Central memory CD8-positive, alpha-beta T cell (primary cell): Measurements from ENCODE around the gene CFAP73.
"Not testable (repeated sequence)": the region's sequence is repeated elsewhere in the genome, so short reads cannot be mapped to it uniquely, and the experiment has no call there.

Experiments
- ATAC-seq: fragments of 150-1000 bp; cut with Tn5 transposase; replicated peaks from 2 replicates; pipeline ENCODE4 v1.10.0; 2022; ENCODE audit warnings: mild to moderate bottlenecking, moderate FRiP score, moderate number of reproducible peaks; ENCODE audit not compliant: poor library complexity, severe bottlenecking; ENCODE audit errors: extremely low read depth
- DNase-seq, 2 donors: peaks; one replicate each; pipeline ENCODE4 v3.0.0; 2021; ENCODE audit warnings: low spot score in 2 of 2
- H3K27ac Mint-ChIP-seq: one replicate; pipeline ENCODE4 v1.8.0; 2022; ENCODE audit warnings: low read depth, mild to moderate bottlenecking, moderate library complexity, mixed read lengths
- H3K27me3 Mint-ChIP-seq: one replicate; pipeline ENCODE4 v1.8.0; 2022; ENCODE audit warnings: mixed read lengths
- H3K36me3 Mint-ChIP-seq: one replicate; pipeline ENCODE4 v1.8.0; 2022; ENCODE audit warnings: mild to moderate bottlenecking, moderate library complexity, mixed read lengths; ENCODE audit not compliant: insufficient read depth
- H3K4me1 Mint-ChIP-seq: one replicate; pipeline ENCODE4 v1.8.0; 2022; ENCODE audit warnings: mixed read lengths
- H3K4me3 Mint-ChIP-seq: one replicate; pipeline ENCODE4 v1.8.0; 2022; ENCODE audit warnings: mild to moderate bottlenecking, moderate library complexity, mixed read lengths
- H3K9me3 Mint-ChIP-seq: one replicate; pipeline ENCODE4 v1.8.0; 2022; ENCODE audit warnings: mixed read lengths

The CFAP73 gene

DNA sequence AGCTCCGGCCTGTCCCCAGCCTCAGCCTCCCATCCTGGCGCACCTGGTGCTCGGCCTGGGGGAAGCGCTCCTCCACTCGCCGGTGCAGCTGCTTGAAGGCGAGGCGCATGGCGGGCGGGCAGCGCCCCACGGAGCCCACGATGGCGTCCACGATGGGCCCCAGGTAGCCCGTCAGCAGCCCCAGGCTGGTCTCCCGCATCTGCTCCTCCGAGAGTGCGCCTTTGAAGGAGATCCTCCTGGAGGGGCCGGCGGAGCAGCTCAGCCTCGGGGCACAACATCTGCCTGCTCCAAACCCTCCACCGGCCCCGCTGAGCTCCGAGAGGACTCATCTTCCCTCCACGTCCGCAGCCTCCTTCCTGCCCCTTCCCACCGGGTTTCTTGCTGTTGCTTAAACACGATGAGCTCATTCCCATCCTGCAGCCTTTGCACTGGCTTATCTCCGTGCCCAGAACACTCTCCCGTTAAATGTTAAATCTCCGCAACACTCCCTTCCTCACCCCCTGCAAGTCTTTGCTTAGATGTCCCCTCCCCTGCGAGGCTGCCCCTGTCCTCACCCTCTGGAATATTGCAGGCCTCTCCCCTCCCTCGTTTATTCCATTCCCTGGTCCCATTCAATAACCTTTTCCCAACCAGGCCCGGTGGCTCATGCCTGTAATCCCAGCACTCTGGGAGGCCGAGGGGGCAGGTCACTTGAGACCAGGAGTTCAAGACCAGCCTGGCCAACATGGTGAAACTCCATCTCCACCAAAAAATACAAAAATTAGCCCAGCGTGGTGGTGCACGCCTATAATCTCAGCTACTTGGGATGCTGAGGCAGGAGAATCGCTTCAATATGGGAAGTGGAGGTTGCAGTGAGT, 37.3 kb upstream of the CFAP73 start:
- H3K4me1 Mint-ChIP-seq, result peaks cover 21% of the 10 kb centered on the region

GRCh38 chr12:113113397-113113796, 36.1 kb upstream of the CFAP73 start:
- no peak for DNase-seq
- peaks cover 21% of the 10 kb centered on the region for H3K4me1 Mint-ChIP-seq
- no peak overlapping the region for H3K27ac Mint-ChIP-seq
- no peaks in the 10 kb centered on the region for H3K9me3 Mint-ChIP-seq
- no peaks in the 10 kb centered on the region for H3K27me3 Mint-ChIP-seq
- no peak for ATAC-seq
- peaks cover 2% of the 10 kb centered on the region for H3K36me3 Mint-ChIP-seq
- no peak overlapping the region for H3K4me3 Mint-ChIP-seq

More for the DNA sequence above, 37.3 kb upstream of the CFAP73 start:
- ATAC-seq (no peak), DNase-seq (no peak)
- Mint-ChIP-seq H3K27me3 (no peaks in the 10 kb centered on the region), H3K27ac (no peak overlapping the region), H3K36me3 (peaks cover 2% of the 10 kb centered on the region), H3K4me3 (no peak overlapping the region), H3K9me3 (no peaks in the 10 kb centered on the region)

DNA sequence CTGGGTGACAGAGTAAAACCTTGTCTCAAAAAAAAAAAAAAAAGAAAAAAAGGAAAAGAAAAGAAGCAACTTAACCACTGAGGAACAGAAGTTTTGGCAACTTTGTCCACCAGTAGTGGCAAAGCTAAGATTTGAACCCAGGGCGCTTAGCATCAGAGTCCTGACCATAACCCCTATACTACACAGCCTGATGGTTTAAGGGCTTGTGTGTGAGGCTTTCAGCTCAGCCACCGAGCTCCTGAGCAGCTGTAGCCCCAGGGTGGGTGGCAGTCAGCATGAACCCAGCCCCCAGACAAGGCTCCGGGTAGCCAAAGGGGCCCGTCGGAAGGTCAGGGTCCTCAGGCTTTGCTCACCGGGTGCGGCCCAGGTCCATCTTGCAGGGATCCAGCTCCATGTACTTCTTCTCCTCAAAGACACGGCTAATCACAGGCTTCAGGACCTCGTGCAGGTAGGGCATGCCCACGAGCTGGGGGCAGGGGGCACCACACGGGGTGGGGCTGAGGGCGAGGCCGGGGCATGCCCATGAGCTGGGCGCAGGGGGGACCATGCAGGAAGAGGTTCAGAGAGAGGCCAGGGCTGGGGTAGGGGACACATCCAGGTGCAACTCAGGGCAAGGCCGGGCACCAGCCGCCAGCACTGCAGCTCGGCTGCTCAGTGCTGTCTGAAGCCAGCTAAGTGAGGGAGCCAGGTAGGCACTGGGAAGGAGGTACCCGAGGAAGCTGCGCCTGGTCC, 34.9 kb upstream of the CFAP73 start:
- Mint-ChIP-seq H3K4me3 (no peak overlapping the region), H3K27me3 (no peaks in the 10 kb centered on the region), H3K36me3 (no peaks in the 10 kb centered on the region), H3K27ac (no peak overlapping the region), H3K9me3 (no peaks in the 10 kb centered on the region), H3K4me1 (peaks cover 15% of the 10 kb centered on the region)
- DNase-seq (no peak), ATAC-seq (no peak)

- H3K27me3 Mint-ChIP-seq, result peaks cover 9% of the 10 kb centered on the region
- DNase-seq (no peak), ATAC-seq (no peak)
- no peaks in the 10 kb centered on the region for H3K36me3 Mint-ChIP-seq
- peaks cover 5% of the 10 kb centered on the region for H3K4me1 Mint-ChIP-seq
- H3K4me3 Mint-ChIP-seq, result no peak overlapping the region
- no peaks in the 10 kb centered on the region for H3K9me3 Mint-ChIP-seq
- no peak overlapping the region for H3K27ac Mint-ChIP-seq
Measured at GRCh38 chr12:113115455-113116126, 33.9 kb upstream of the CFAP73 start.

DNA sequence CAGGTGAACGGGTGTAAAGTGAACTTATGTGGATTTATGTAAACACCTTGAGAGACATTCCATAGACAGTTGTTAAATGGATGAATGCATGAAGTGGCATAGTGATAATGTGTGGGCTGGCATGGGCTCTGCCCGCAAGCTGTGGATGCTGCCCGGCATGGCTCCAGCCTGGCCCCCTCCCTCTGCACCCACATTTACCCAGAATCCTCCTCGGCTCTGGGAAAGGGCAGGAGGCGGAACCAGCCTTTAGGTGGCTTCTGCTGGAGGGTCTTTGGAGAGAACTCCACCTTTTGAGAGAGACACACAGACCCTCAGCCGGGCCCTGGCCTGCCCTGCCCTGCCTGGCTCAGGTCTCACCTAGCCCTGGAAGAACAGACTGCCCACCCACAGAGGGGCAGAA, 32.6 kb upstream of the CFAP73 start:
- Mint-ChIP-seq H3K27ac (no peak overlapping the region), H3K27me3 (peaks cover 12% of the 10 kb centered on the region), H3K9me3 (no peaks in the 10 kb centered on the region), H3K36me3 (no peaks in the 10 kb centered on the region), H3K4me1 (no peaks in the 10 kb centered on the region), H3K4me3 (no peak overlapping the region)
- DNase-seq (no peak), ATAC-seq (no peak)

DNA sequence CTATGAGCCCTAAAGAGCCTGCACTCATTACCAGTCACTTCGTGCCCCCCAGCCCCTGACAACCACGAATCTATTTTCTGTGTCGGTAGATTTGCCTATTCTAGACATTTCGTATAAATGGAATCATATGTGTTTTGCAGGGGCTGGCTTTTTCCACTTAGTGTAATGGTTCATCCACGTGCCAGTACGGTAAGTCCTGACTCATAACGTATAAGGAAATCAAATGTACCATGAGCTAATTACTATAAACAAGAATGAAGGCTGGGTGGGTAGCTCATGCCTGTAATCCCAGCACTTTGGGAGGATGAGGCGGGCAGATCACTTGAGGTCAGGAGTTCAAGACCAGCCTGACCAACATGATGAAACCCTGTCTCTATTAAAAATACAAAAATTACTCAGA, 31.8 kb upstream of the CFAP73 start:
- not testable (repeated sequence) for H3K9me3 Mint-ChIP-seq, H3K36me3 Mint-ChIP-seq, H3K4me3 Mint-ChIP-seq, H3K27ac Mint-ChIP-seq, ATAC-seq, H3K4me1 Mint-ChIP-seq, DNase-seq
- peaks cover 18% of the 10 kb centered on the region for H3K27me3 Mint-ChIP-seq

DNA sequence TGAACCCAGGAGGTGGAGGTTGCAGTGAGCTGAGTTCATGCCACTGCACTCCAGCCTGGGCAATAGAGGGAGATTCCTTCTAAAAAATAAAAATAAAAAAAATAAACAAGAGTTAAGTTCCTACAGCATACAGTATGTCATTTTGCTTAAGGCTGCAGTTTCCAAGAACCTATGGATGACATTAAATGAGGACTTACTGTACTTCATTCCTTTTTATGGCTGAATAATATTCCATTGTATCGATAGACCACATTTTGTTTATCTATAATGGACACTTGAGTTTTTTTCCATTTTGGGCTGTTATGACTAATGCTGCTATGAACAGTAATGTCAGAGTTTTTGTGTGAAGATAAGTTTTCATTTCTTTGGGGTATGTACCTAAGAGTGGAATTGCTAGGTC, 31.4 kb upstream of the CFAP73 start:
- Mint-ChIP-seq H3K4me1 (no peaks in the 10 kb centered on the region), H3K27me3 (peaks cover 23% of the 10 kb centered on the region), H3K27ac (no peak overlapping the region), H3K4me3 (no peak overlapping the region), H3K36me3 (no peaks in the 10 kb centered on the region), H3K9me3 (peaks cover 6% of the 10 kb centered on the region)
- DNase-seq (no peak), ATAC-seq (no peak)

DNA sequence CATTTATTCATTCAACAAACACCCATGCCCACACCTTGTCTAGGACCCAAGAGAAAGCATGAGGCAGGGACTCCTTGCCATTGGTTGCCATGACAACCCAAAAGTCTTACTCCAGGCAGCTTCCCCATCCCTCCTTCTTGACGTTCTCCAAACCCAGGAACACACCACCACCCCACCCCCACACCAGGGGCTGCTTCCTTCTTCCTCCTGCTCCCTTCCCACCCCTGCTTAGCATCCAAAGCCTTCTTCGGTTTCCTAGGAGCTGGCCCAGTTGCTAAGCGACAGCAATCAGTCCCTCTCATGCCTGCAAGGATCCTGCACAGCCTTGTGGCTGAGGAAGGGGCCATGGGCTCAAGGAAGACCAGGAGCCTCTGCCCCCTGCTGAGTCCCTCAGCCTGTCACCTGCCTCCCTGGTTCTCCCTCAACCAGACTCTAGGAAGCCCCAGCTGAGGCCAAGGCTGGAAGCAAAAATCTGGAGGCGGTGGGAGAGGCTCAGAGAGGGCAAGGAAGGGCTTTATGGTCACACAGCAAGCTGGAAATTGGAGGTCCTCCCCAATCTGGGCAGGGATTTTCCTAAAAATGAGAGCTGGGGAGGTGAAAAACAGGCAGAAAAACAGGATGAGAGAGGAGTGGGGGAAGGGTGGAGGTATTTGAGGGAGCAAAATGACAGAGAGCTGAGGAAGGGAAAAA, 29.4 kb upstream of the CFAP73 start:
- Mint-ChIP-seq H3K36me3 (no peaks in the 10 kb centered on the region), H3K27ac (no peak overlapping the region), H3K4me1 (no peaks in the 10 kb centered on the region), H3K27me3 (peaks cover 24% of the 10 kb centered on the region), H3K4me3 (no peak overlapping the region), H3K9me3 (peaks cover 9% of the 10 kb centered on the region)
- ATAC-seq (no peak), DNase-seq (no peak)

DNA sequence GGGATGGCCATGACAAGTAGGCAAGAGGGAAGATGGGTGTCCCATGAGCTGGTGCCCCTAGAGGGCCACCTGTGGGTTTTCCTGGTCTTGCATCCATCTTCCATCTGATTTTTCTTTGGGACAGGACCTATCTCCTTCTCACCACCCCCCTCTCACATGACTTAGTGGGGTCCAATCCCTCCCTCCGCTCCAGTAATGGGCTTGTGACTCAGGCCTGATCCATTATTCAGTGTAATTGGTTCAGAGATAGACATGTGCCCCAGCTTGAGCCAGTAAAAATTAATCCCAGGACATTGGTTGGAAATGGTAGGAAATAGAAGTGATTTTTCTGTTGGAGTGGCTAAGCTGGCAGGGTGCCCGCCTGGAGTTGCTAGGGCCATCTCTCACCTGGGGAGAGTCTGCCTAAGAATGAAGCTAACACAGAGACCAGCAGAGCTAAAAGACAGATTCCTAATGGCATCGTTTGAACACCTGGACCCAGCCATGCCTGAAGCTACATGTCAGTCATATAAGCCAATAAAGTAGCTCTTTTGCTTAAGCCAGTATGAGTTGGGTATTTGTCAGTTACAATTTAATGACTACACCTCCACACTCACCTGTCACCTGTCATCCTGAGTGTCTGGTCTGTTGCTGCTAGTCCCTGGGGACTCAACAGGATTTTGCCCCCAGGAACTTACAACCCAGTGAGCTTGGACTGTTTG, 28.7 kb upstream of the CFAP73 start:
- H3K4me3 Mint-ChIP-seq, result no peak overlapping the region
- DNase-seq (no peak), ATAC-seq (no peak)
- no peaks in the 10 kb centered on the region for H3K4me1 Mint-ChIP-seq
- peaks cover 24% of the 10 kb centered on the region for H3K27me3 Mint-ChIP-seq
- no peaks in the 10 kb centered on the region for H3K36me3 Mint-ChIP-seq
- peaks cover 9% of the 10 kb centered on the region for H3K9me3 Mint-ChIP-seq
- no peak overlapping the region for H3K27ac Mint-ChIP-seq

- no peak overlapping the region for H3K4me3 Mint-ChIP-seq
- peaks cover 6% of the 10 kb centered on the region for H3K9me3 Mint-ChIP-seq
- no peaks in the 10 kb centered on the region for H3K36me3 Mint-ChIP-seq
- no peak for ATAC-seq
- H3K4me1 Mint-ChIP-seq, result no peaks in the 10 kb centered on the region
- peaks cover 5% of the 10 kb centered on the region for H3K27me3 Mint-ChIP-seq
- DNase-seq, result no peak
- no peak overlapping the region for H3K27ac Mint-ChIP-seq
Measured at GRCh38 chr12:113127791-113128199, 21.7 kb upstream of the CFAP73 start.

DNA sequence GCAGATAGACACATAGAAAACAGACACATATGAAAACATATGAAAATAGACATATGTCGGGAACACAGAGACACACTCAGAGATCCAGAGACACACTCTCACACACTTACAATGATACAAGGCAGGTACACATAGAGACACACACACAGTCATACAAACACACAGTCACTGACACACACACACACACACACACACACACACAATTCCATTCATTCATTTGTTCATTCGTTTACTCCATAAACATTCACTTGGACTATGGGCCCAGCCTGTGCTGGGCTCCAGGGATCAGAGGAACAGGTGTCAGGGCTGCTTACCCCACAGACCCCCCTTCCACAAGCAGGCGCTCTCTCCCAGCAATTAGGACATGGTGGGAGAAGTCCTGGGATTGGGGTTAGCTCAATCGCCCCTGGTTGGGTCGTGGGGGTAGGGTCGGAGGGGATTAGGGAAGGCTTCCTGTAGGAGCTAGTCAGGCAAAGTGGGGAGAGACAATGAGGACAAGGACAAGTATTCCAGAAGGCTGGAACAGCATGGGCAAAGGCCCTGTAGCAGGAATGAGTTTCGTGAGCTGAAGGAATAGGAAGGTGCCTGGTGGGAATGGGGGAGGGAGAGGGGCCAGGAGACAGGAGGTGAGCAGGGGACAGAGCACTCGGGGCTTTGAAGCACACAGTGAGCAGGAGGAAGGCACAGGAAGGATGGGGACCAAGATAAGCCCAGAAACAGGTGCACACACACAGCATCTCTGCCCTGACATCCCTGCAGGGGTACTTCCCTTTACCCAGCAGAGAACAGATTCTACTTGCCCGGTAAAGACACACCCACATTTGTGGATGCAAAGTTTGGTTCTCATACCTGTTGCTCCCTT, 20.5 kb upstream of the CFAP73 start:
- Mint-ChIP-seq H3K4me1 (no peaks in the 10 kb centered on the region), H3K9me3 (no peaks in the 10 kb centered on the region), H3K27me3 (no peaks in the 10 kb centered on the region), H3K27ac (no peak overlapping the region), H3K36me3 (no peaks in the 10 kb centered on the region), H3K4me3 (no peak overlapping the region)
- DNase-seq (no peak), ATAC-seq (no peak)
